SKM-1 treated with dmso at 0.1 percent for 144 hours (cell line): ENCODE data around the gene SUMO2.
"Not testable (repeated sequence)": the region's sequence is repeated elsewhere in the genome, so short reads cannot be mapped to it uniquely, and the experiment has no call there.

Experiments used
- DNase-seq: peaks from one replicate; lab custom pipeline; 2025; ENCODE audit not compliant: unreplicated experiment; lab: John Stamatoyannopoulos, UW

Gene SUMO2

DNA sequence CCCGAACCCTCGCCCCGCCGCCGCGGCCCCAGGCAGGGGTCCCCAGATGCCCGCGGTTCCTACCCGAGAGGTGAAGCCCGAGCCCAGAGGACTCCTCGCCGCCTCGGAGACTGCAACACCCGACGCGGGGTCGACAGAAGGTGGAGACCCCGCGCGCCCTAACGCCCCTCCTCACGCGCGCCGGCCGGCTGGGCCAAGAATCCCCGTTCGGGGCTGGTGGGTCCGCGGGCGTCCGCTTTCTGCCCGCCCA is 515 bp downstream of the SUMO2 start:
- no peak for DNase-seq

DNA sequence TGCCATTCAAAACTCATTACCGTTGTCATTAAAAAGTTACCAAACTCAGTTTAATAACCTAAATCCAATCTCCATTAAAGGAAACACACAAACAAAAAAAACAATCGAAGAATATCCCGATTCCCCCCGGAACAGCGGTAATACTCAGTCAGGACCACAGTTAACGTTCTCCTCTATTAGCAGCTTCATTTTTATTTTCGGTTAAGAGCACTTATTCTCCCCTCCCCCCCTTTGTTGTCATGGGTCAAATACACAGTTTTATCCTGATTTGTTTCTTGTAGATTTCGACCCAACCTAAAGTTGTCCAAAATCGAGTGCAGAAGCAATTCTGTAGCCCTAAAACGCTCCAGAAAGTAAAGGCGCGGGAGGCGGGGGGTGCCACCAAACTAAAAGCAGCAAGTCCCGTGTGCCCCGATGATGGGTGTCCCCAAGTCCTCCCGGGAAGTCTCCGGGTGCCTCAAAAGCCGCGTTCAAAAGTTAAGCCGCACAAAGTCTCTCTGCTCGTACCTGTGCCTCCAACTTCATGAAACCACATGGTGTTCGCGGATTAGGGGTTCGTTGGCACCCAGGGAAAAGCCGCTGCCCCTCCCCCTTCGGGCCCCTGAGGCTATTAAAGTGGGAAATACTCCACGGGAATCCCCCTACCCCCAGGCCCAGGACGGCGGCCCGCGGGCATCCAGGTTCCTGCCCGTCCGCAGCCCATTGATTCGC is 996 bp downstream of the SUMO2 start:
- no peak for DNase-seq

DNA sequence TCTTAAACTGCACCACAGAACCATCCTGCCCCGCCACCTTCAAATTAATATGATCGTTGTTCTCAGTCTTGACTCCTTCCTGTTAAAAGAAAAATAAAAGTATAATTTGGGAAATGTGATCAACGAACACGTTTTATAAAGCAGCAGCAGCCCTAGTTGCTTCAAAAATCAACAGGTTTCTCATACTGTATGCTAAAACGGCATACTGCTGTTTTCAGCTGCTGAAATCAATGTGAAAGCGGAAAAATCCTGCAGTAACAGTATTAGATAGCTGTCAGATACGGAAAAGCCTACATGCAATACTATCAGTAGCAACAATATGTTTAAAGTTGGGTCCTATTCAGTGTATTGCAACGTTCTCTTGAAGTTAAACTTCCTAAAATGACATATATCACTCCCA is 1.6 kb downstream of the SUMO2 start:
- DNase-seq = no peak

DNA sequence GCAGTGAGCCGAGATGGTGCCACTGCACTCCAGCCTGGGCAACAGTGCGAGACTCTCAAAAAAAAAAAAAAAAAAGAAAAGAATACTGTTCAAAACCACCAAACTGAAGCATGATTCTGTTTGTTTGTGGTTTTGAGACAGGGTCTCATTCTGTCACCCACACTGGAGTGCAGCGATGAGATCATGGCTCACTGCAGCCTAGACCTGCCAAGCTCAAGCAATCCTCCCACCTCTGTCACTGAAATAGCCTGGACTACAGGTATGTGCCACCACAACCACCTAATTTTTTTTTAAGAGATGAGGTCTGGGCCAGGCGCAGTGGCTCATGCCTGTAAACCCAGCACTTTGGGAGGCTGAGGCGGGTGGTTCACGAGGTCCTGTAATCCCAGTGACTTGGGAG is 4.3 kb downstream of the SUMO2 start:
- DNase-seq = no peak

DNA sequence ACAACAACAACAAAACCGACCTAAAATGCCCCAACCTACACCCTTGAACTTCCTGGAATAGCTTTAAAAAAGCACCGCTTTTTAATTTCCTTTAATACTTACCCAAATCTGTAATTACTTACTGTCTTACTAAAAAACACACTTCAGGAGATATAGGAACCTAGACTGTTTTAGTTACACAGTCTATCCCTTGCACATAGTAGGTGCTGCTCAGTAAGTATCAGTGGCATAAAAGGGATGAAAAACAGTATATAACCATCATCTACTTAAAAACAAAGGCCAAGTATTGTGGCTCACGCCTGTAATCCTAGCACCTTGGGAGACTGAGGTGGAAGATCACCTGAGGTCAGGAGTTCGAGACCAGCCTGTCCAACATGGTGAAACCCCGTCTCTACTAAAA is 6.1 kb downstream of the SUMO2 start:
- DNase-seq = no peak

DNA sequence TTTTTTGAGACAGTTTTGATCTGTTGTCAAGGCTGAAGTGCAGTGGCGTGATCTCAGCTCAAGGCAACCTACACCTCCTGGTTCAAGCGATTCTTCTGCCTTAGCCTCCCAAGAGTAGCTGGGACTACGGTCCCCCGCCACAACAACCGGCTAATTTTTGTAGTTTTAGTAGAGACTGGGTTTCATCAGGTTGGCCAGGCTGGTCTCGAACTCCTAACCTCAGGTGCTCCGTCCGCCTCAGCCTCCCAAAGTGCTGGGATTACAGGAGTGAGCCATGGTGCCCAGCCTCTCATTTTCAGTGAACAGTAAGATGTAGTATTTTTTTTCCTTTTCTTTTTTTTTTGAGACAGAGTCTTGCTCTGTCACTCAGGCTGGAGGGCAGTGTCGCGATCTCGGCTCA is 7.8 kb downstream of the SUMO2 start:
- DNase-seq = no peak

DNA sequence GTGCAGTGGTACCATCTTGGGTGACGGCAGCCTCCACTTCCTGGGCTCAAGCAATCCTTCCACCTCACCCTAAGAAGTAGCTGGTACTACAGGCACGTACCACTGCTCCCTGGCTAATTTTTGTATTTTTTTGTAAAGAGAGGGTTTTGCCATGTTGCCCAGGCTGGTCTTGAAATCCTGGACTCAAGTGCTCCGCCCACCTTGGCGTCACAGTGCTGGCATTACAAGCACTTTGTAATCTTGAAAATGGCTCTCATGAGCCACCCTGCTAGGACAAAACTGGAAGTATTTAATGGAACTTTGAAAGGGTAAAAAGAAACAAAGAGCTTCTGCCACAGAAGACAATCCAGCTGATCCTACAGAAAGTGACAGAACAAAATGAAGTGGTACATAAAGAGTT is 9.2 kb downstream of the SUMO2 start:
- no peak for DNase-seq

DNA sequence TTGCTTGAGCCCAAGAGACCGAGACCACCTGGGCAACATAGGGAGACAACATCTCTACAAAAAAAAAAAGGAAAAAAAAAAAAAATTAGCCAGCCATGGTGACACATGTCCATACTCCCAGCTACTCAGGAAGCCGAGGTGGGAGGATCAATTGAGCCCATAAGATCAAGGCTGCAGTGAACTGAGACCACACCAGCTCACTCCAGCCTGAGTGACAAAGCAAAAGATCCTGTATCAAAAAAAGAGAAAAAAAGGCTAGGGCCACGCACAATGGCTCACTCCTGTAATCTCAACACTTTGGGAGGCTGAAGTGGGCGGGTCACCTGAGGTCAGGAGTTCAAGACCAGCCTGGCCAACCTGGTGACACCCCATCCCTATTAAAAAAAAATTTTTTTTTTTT is 13.8 kb downstream of the SUMO2 start:
- DNase-seq = no peak

DNA sequence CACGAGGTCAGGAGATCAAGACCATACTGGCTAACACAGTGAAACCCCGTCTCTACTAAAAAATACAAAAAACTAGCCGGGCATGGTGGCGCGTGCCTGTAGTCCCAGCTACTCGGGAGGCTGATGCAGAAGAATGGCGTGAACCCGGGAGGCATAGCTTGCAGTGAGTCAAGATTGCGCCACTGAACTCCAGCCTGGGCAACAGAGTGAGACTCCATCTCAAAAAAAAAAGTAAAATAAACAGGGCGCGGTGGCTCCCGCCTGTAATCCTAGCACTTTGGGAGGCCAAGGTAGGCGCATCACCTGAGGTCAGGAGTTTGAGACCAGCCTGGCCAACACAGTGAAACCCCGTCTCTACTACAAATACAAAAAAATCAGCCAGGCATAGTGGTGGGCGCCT is 18.2 kb downstream of the SUMO2 start:
- not testable (repeated sequence) for DNase-seq

DNA sequence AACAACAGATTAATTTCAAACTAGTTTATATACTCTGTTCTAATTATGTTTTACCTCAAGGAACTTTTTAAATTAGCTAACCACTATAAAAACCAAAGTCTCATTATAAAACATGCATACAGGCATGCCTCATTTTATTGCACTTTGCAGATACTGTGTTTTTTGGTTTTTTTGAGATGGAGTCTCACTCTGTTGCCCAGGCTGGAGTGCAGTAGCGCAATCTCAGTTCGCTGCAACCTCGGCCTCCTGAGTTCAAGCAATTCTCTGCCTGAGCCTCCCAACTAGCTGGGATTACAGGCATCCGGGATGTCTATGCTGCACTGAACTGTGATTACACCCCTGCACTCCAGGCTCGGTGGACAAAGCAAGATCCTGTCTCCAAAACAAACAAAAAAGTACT is 19.7 kb downstream of the SUMO2 start:
- DNase-seq = no peak

DNA sequence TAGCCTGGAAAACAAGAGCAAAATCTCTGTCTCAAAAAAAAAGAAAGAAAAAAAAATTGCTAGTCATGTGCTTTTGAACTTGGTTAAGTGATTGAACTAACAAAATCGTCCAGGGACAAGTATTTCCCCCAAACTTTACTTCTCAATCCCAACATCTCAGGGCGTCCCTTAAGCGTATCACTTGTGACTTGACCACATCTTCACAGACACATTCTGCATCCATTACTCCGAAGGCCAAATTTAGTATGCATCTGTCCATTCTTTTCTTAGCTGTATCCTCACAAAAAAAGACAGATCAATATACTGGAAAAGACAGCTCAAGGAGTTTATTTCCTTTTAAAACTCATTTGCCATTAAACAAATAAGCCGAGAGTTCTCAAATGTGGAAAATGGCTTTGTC is 22.5 kb downstream of the SUMO2 start:
- DNase-seq = no peak

DNA sequence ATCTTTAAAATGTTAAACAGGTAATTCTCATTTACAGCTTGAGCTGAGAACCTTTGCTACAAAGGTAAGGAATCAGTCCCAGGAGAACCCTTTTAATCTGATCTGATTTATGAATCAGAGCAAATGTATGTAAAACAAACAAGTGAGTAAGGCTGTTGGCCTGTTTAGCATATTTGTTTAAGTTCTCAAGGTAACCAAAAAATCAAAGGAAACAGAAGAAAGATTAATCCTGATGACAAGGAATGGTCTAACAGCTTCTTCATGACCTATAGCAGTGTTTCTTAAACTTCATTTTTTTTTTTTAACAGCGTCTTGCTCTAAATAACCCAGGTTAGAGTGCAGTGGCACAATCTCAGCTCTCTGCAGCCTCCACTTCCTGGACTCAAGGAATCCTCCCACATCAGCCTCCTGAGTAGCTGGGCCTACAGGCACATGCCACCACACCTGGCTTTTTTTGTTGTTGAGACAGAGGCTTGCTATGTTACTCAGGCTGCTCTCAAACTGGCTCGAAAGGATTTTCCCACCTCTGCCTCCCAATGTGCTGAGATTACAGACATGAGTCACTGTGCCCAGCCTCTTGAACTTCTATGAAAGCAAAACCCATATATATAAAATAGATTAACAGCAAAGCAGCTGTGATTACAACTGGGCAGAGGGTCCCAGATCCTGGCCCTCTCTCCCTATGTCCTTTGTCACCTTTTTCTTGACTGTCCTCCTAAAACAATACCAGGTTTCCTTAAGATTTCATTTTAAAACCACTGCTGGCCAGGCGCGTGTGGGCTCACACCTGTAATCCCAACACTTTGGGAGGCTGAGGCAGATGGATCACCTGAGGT is 23.3 kb downstream of the SUMO2 start:
- DNase-seq = no peak

DNA sequence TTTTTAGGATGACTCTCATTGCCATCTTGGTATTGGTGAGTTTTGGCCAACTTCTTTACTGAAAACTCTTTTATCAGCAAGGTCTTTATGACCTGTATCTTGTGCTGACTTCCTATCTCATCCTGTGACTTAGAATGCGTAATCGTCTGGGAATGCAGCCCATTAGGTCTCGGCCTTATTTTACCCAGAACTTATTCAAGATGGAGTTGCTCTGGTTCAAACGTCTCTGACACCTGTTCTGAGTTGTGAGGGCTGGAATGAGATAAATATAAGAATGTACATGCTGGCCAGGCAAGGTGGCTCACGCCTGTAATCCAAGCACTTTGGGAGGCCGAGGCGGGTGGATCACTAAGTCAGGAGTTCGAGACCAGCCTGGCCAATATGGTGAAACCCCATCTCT is 24.3 kb downstream of the SUMO2 start:
- not testable (repeated sequence) for DNase-seq

DNA sequence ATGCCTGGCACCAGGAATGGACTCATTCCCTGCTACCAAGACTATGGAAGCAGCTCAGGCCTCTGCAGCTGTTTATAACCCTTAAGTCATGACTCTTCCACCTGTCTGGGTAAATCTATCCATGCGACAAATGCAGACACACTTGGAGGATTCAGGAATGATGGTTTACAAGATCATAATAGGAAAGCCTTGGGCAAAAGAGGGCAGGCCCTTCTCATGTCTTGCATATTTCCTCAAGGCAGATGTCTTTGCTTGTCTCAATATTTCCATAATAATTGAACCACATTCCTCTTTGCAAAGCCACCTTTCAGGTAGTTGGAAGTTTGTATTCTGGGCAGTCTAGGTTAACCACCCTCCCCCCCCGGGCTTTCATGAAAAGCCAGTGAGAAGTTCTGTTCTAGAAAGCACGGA is 27.6 kb downstream of the SUMO2 start:
- DNase-seq = no peak

DNA sequence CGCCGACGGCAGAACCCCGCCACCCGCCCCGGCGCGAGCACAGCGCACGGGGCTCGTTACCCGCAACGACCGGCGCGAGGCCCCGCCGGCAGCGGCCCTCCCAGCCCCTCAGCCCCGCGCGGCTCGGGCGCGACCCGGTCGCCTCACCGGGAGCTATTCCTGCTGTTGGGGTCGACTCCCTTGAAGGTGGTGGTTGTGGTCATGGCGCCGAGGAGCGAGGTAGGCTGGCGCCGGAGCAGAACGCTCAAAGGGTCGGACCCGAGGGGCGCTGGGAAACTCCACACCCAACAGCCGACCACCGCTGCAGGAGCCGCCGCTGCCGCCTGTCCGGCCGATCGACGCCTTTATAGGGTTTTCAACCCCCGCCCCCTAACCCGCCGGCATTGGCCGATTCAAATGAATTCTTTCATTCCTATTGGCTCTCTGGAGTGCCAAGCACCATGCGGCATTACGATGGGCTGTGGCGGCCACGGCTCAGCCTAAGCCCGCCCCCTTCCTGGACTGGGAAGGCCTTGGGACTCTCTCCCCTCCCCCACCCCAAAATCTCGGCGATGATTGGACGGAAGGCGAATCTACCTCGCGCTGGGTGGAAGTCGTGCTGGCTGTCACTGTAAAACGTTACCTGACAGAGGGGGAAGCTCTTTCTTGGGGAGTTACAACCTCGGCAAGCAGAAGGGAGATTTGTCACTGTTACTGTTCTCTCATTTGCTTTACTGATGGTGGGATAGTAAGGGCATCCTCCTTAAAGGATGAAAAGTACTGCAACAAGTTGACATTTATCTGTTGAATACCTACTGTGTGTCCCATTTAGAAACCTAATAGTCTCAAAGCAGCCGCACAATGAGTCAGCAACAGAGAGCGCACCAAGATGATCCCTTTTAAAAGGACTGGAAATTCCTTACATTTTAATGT is 28.3 kb downstream of the SUMO2 start, which contains the start of gene JPT1:
Gene JPT1, minus strand, starts transcription at position 318 of the 912 bp plus-strand sequence. Its CDS starts 115 bp downstream, at position 203.
- peak; percentile 93 for DNase-seq

DNA sequence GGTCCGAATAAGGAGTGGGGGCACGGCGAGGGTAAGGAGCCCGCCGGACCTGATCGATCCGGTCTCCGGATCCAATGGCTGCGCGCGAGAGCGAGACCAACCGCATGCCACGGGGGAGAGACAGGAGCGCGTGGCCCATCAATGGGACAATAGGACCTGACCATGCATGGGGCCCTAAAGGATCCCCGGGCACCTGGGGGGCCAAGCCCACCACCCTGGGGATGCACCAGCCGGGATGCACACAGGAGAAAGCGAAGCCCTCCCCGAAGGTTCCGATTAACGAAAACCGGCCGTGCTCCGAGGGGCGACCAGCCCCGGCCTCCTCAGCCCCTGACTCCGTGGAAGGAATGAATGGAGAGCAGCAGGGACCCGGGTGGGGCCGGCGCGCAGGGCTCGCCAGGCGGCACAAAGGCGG is 29.0 kb downstream of the SUMO2 start:
- no peak for DNase-seq

DNA sequence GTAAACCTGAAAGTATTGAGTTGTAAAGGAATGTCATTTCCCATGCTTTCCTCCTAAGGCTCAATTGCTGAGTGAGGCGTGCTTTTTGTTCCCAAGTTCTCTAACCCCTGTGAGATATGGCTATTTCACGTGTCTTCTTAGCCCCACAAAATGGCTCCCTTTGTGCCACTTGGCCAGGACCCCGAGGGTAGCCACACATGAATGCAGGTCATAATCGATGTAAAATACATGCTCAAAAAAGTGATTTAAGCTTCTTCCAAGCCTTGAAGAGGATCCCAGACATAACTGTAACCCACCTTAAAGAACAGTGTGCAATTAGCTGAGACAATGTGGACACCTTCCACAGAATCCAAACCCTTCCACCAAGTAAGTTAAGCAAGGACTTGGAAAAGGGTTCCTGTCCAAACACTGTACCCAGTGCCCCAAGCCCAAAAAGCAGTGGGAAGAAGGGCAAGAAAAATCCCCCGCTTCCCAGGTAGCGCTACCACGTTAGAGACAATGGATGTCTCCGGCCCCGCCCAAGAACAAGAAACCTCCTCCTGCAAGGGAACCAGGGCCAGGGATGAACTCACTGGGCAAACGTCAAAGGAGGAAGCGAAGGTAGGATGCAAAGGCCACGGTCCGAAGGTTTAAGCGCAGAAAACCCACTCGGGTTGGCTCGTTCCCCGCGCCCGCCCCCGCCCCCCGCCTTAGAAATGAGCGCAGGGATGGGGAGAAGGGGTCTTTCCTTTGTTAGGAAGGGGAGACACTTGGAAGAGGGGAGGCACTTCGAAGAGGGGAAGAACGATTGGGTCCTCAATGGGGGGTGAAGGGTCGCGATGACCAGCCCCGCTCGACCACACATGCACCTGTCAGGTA is 29.6 kb downstream of the SUMO2 start:
- DNase-seq = peak; percentile 64

DNA sequence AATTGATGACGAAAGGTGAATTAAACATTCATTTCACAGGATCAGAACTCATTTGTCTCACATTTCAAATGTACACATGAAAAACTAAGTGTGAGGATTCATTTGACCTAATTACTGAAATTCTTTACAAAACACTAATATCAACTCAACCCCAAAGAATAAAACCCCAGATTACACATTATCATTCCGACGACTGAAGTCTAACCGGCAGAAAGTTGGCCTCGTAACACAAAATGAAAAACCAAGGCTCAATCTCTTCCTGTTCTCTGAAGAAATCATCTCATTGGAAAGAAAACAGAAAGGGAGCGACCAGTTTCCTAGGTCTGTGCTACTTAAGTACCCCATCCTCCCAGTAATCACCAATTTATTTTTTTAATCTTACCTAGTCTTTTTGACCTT is 30.2 kb downstream of the SUMO2 start:
- no peak for DNase-seq

DNA sequence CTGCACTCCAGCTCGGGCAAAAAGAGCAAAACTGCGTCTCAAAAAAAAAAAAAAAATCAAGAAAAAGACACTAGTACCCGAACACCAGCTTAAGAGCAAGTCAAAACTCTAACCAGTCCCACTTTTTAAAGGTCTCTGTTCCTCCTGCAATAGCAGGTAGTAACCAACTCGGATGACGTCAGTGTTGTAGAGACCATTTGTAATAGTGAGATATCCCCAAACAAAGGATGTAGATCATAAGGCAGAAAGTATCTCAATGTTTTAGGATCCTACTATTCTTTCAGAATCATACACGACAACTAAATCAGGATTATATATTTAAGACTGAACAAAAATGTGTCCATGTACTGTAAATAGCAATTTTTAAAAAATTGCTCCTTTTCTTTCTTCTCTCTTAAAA is 30.8 kb downstream of the SUMO2 start:
- no peak for DNase-seq

DNA sequence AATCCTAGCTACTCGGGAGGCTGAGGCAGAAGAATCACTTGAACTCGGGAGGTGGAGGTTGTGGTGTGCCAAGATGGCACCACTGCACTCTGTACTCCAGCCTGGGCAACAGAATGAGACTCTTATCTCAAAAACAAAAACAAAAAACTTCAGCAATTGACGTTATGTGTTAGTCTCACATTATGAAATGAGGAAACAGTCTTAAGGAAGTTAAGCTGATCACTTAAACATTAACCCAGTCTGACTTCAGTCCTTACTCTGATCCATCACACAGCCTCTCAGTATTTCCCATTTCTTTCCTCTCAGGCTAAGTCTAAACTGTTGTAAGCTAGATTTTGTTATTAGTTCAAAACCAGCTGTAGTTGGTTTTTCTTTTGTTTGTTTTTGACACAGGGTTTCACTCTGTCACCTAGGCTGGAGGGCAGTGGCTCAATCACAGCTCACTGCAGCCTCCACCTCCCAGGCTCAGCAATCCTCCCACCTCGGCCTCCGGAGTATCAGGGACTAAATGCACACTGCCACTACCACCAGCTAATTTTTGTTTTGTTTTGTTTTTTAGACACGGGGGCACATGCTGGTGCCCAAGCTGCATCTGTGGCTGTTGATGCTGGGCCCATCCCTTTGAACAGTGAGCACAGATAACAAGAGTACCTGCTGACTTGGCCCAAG is 34.7 kb downstream of the SUMO2 start:
- DNase-seq = no peak
